PFSK-1 (cell line): ENCODE measurements around the gene PLA2G4E.

ENCODE experiments used
- FOXP2 ChIP-seq: optimal IDR thresholded peaks from 2 replicates; pipeline ENCODE3; 2011; ENCODE audit warnings: borderline replicate concordance, control low read depth, inconsistent platforms; ENCODE audit not compliant: insufficient read depth; ENCODE audit errors: extremely low read length, extremely low read depth
- POLR2AphosphoS5 ChIP-seq: IDR thresholded peaks from 2 replicates; pipeline ENCODE4 v1.6.1; 2012; ENCODE audit warnings: low read depth, mild to moderate bottlenecking, control low read depth, low read length, moderate library complexity
- REST ChIP-seq, 2 experiments: IDR thresholded peaks; 2 replicates each; pipeline versions ENCODE4 v1.6.1 to v1.8.0; 2011 to 2012; ENCODE audit warnings: low read depth in 2 of 2, low read length in 2 of 2, control low read depth in 1 of 2, inconsistent platforms in 1 of 2, mild to moderate bottlenecking in 1 of 2, moderate library complexity in 1 of 2; ENCODE audit not compliant: insufficient read depth in 1 of 2
- SIN3A ChIP-seq: IDR thresholded peaks from 2 replicates; pipeline ENCODE4 v1.6.1; 2012; ENCODE audit warnings: mild to moderate bottlenecking, low read length, moderate library complexity, borderline replicate concordance; ENCODE audit not compliant: insufficient read depth
- TAF1 ChIP-seq: IDR thresholded peaks from 2 replicates; pipeline ENCODE4 v1.6.1; 2012; ENCODE audit warnings: low read length, control low read depth, borderline replicate concordance; ENCODE audit not compliant: insufficient read depth

The PLA2G4E gene

DNA sequence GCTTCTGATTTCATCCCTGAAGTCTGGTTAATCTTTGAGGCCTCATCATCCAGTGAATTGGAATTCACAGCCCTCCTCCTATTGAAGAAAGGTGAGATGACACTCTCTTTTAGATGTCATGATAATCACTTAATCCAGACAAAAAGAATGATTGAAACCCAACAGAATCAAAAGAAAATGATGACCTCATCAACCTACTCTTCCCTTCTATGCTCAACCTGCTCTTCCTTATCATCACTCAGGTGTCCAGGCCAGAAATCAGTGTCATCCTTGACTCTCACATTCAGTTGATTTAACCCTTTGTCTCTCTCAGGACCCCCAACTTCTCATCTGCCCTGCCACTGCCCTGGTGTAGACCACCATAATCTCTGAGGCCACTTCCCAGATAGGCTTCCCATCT lies 11.8 kb downstream of the PLA2G4E start:
- TF ChIP-seq TAF1 (no peak), SIN3A (no peak)

GRCh38 chr15:42007386-42007785 lies 13.5 kb downstream of the PLA2G4E start:
- TF ChIP-seq REST (IDR thresholded peaks at IDR 0.05; ENCODE audit: insufficient read depth in 1 of 2, low read depth in 2 of 2, low read length in 2 of 2) (no peak), TAF1 (no peak), SIN3A (no peak), FOXP2 (no peak), POLR2AphosphoS5 (no peak)

GRCh38 chr15:42002333-42002732 lies 18.5 kb downstream of the PLA2G4E start:
- no peak for TF ChIP-seq REST (IDR thresholded peaks at IDR 0.05; ENCODE audit: insufficient read depth in 1 of 2, low read depth in 2 of 2, low read length in 2 of 2)
- TF ChIP-seq FOXP2, result no peak
- no peak for TF ChIP-seq SIN3A
- no peak for TF ChIP-seq POLR2AphosphoS5
- TF ChIP-seq TAF1, result no peak

GRCh38 chr15:42001236-42001635 lies 19.6 kb downstream of the PLA2G4E start:
- TF ChIP-seq SIN3A (no peak), FOXP2 (no peak), TAF1 (no peak), REST (IDR thresholded peaks at IDR 0.05; ENCODE audit: insufficient read depth in 1 of 2, low read depth in 2 of 2, low read length in 2 of 2) (no peak), POLR2AphosphoS5 (no peak)

- no peak for TF ChIP-seq FOXP2
- TF ChIP-seq SIN3A, result no peak
- TF ChIP-seq POLR2AphosphoS5, result no peak
- TF ChIP-seq TAF1, result no peak
- TF ChIP-seq REST (IDR thresholded peaks at IDR 0.05; ENCODE audit: insufficient read depth in 1 of 2, low read depth in 2 of 2, low read length in 2 of 2), result no peak
Observed at GRCh38 chr15:41999290-42000285, 21.3 kb downstream of the PLA2G4E start.
